GM23248 (cell line): ENCODE measurements around the gene PGM2L1.

Experiments
- EZH2 ChIP-seq: fragments of 200-600 bp; sonication (generic); IDR thresholded peaks from 2 replicates; pipeline ENCODE4 v1.6.1; 2018; ENCODE audit warnings: antibody characterized with exemption, mild to moderate bottlenecking; ENCODE audit not compliant: insufficient read depth, poor library complexity, severe bottlenecking
- EZH2phosphoT487 ChIP-seq: fragments of 200-600 bp; sonication (generic); IDR thresholded peaks from 2 replicates; pipeline ENCODE4 v1.6.1; 2018; ENCODE audit warnings: antibody characterized with exemption, moderate library complexity, mild to moderate bottlenecking, low read depth; ENCODE audit not compliant: insufficient read depth

DNA sequence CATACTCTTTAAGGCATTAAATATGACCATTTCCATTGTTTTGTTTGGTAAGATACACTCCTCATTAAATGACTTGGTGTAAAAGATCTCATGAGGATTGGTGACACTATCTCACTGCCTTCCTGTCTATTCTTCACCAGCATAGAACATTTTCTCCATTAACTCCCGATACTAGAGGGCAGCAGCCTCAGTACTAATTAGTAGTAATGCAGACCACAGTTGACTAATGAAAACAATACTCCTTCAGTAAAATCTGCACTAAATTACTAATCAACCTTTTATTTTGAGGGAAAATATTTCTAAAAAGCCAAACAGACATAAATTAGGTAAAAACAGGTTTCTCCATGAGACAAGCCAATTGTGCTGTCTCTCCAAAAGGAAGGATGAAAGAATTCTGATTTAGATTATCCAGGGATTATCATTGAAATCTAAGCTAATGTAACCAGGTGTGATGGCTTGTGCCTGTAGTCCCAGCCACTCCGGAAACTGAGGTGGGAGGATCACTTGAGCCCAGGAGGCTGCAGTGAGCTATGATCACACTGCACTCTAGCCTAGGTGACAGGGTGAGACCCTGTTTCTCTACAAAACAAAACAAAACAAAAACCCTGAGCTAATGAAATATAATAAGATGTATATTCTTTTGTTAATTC, 9.4 kb downstream of the PGM2L1 start:
- TF ChIP-seq EZH2phosphoT487 (no peak), EZH2 (no peak)
